GM19240 (cell line): ENCODE results near the gene TASL.
"Not testable (repeated sequence)": the region's sequence is repeated elsewhere in the genome, so short reads cannot be mapped to it uniquely, and the experiment has no call there.

Experiments
- DNase-seq: peaks from one replicate; pipeline ENCODE4 v3.0.0; 2011; ENCODE audit warnings: low spot score; ENCODE audit not compliant: insufficient read length

TASL gene, protein sequence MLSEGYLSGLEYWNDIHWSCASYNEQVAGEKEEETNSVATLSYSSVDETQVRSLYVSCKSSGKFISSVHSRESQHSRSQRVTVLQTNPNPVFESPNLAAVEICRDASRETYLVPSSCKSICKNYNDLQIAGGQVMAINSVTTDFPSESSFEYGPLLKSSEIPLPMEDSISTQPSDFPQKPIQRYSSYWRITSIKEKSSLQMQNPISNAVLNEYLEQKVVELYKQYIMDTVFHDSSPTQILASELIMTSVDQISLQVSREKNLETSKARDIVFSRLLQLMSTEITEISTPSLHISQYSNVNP

DNA sequence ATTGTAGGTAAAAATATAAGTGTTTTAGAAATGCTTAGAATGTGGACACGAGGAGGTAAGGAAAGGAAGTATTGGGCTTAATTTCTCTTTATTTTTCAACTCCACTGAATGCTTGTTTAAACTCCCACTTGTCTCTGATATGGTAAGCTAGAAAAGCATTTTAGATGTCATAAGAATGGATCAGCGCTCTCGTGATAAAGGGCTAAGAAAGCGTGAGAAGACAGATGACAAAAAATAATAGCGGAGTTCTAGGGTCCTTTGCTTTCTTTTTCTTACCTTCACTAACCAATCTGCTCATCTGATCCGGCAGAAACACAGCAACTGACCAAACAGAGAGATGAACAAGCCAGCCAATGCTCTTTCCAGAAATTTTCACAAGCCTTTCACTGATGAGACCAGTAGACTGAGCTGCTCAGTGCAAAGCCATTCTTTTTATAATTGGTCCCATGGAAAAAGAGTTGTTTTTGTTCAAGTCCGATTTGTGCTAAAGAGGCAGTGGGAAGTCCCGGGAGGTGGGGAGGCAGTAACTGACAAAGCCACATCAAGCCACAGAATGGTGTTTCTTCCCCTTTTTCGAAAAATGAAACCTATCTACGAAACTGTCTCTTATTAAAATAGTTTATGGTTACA, at the start of gene TASL:
Gene TASL, minus strand, starts transcription at position 405 of the 630 bp plus-strand sequence. CDS start 17,411 bp downstream, outside the sequence.
- peak; percentile 11 for DNase-seq

DNA sequence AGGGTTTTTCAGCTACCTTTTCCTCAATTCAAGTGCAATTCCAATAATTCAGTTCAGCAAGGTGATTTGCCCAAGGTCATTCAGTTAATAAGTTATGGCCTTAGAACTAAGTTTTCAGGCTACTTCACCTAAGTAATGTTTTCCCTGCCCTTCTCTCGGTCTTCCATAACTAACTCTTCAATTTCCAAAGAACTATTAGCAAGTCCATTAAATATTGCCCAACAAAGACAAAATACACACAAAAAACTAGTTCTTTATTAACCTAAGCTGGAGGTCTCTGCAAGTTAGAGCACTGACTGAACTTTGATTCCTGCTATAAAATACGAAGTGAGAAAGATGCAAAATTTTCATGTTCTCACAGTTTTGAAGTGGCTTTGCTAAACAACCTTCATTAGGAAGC, 48.8 kb upstream of the TASL start:
- no peak for DNase-seq

DNA sequence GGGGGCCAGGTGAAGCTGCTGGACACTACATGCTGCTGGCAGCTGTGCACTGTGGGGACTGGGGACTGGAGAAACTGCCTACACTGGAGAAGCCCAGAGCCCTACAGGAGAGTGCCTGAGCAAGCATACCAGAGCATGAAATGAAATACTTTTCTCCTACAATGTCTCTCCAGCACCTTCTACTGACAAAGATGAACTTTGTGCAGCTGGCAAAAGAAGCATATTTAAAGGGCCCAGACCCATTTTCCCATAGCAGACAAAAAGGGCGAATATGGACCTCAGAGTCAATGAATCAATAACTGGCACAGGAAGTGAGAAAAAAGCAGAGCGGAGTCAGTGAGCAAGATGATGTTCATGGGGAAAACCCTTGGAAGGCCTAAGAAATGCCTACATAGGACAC, 44.8 kb upstream of the TASL start:
- no peak for DNase-seq

DNA sequence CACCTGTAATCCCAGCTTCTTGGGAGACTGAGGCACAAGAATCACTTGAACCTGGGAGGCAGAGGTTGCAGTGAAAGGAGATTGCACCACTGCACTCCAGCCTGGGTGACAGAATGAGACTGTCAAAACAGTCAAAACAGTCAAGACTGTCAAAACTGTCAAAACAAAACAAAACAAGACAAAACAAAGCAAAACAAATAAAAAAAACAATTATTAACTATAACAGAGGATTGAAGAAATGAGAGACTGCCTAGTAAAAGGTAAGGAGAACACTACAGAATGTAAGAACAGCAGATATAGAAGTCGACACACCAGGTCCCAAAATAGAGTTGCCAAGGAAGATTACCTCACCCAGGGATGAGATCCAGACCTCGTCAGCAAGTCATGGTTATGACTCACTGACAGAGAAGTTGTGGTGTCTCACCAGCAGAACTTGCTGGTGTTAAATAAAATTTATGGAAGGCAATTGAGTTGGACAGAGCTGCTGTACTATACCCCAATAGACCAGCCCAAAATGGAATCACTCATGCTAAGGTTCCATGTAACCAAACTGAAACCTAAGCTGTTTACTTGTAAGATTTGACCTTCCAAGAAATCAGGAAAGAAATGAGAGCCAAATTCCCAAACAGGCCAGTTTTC, 43.5 kb upstream of the TASL start:
- no peak for DNase-seq

DNA sequence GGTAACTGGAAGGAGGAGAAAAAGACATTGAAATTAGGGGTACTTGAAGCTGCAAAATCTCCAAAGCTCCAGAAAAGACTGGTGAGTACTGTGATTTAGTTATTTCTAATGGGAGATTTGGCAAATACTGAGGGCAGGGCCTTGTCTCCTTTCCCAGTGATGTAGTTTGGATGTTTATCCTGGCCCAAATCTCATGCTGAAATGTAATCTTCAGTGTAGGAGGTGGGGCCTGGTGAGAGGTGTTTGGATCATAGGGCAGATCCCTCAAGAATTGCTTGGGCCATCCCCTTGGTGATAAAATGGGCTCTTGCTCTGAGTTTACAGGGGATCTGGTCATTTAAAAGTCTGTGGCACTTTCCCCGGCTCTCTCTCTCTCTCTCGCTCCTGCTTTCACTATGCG, 42.6 kb upstream of the TASL start:
- DNase-seq: no peak

DNA sequence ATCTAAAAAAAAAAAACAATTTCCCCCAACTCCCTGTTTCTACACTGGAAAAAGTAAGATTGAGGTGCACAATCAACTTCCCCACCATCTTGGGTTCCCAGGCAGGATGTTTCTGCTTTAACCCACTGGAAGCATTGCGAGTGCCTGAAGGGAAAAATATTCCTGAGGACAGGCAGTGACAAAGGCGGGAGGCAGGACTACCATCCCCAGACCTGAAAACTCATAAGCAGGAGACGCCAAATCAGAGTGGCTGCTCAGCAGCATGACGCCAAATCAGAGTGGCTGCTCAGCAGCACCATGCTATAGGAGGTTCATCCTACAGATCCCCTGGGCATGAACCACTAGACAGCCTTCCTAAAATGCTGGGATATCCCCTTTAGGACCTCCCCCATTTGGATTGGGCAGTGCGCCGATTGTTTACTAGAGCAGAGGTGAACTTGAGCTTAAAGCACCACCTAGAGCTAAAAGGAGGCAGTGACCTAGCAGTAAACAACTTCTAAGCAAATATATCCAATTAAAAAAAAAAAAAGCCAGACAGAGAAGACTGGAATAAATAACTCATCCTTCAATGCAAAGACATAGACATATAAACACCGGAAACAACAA, 40.7 kb upstream of the TASL start:
- no peak for DNase-seq

DNA sequence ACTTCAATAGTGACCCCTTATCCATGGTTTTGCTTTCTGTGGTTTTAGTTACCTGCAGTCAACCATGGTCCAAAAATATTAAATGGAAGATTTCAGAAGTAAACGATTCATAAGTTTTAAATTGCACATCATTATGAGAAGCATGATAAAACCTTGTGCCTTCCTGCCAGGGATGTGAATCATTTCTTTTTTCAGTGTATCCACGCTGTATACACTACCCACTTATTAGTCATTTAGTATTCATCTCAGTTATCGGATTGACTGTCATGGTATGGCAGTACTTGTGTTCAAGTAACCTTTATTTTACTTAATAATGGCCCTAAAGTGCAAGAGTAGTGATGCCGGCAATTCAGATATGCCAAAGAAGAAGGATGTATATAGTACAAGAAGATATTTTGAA, 37.7 kb upstream of the TASL start:
- DNase-seq: no peak

DNA sequence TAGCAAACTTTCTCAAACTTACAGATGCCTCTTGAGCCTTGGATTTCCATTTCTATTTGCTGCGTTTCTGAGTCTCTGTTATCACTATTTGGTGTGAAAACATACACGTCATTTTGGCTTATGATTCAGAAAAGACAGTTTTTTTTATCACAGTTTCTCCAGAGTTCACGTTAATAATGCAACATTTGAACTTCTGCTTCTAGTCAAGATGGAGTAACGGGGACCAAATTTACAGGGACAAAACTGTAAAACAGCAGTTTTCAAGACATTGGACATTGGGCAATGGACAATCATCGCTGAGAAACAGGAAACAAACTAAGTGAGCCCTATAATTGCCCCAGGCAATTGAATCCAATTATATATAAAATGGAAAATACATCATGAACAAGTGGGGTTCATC, 36.2 kb upstream of the TASL start:
- DNase-seq: no peak

DNA sequence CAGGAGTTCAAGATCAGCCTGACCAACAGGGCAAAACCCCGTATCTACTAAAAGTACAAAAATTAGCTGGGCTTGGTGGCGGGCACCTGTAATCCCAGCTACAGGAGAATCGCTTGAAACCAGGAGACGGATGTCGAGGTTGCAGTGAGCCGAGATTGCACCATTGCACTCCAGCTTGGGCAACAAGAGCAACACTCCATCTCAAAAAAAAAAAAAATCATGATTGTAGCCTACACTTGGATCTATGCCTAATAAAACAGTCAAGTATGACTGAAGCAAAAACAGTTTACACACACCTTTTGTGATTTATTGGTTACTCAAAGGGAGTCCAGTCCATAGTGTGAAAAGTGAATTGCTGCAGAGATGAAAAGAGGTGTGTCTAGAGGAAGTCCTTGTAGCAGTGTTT, 34.7 kb upstream of the TASL start:
- no peak for DNase-seq

DNA sequence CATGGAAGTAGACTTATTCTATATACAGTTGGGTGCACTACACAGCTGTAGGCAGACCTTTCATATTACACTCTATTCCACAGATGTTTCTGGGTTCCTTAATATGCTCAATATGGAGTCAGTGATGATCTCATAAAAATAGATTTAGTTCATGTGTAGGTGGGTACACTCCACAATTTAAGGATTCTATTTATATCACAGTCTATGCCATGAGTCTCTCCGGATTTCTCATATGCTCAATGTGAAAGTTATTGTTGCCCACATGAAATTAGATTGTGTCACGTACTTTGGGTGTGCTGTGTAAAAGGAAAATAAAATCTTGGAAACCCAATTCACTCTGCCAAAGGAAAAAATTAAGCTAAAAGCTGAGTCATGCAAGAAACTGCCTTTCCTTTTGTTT, 32.5 kb upstream of the TASL start:
- DNase-seq: no peak

DNA sequence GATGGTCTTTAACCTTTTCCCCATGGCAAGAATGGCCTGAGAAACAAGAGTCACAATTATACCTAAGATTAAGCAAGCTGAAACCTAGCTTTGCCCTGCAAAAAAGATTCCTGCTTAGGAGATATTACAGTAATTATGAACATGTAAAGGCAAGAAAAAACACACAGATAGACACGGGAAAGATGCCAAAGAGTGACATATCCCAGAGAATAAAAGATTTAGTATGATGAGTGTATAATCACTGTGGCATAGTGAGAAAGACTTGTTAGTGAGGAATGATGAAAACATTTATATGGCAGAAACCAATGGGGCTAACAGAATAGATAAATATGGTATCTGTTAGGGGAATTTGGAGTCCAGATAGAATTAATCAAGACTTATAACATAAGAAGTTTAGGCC, 29.6 kb upstream of the TASL start:
- no peak for DNase-seq

DNA sequence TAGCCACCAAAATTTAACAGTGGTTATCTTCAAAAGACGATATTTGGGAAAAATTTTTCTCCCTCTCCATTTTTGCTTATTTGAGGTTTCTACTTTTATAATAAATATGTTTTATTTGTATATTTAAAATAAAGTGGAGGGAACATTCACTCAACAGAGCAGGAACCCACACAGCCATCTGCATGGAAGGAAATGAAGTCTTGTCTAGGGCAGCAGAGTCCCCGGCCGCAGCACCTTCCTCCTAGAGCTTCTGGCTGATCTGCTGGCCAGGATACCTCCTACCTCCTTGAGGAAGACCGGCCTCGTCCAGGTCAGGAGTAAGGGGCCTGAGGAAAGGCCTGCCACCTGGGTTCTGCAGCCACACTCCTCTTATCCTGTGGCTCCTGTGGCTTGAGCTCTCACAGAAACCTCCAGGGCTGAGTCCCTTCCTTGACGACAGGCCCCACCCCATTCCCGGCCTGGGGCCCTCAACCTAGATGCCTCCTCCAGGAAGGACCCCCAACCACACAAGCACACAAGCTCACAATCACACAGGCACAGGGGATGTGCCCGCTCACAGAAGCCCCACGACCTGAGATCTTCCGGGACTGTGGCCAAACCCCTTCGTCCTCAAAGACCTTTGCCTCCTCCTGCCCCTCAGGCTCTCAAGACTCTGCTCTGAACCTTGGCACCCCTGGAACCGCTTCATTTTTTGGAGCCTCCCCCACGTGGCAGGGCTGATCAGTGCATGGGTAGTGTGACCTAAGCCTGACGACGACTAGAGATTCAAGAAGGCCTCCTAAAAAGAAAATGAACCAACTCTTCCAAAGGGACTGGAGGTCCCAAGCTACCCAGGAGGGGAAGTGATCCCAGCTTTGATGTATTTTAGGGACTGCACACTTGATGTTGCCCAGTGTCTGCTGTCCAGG, 23.0 kb upstream of the TASL start:
- DNase-seq: not testable (repeated sequence)

DNA sequence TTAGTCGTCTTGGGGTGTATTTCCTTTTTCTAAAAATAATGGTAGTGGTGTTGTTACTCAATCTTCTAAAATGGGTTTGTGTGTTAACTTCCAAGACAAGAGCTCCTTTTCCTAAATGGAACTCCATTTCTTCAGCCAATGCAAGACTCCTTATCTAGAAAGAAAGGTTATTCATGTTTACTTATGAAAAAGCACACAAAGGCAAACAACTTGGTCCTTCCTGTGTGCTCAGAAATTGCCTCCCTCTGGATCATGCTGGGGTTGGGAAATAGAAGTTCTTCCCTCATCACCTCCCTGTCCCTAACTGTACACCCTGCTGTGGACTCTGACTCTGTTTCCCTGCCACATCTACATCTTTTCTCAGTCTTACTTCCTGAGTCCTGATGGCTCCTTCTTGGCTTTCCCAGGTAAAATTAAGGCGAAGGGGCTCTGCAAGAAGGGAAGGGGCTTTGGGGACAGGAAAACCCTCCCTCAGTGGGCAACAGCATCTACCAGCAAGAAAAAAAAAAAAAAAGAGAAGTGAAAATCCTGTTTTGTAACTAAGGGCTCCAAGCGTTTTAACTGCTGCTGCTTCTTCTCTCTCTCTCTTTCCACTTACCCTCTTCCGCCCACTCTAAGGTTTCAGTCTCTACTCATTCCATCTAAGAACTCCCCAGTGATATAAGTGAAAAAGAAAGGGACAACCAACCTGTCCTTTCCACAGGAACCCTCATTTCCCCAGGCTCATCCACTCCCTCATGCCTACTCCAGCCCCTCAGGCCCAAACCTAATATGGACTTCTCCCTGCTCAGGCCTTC, 19.8 kb upstream of the TASL start:
- DNase-seq: peak; percentile 48

DNA sequence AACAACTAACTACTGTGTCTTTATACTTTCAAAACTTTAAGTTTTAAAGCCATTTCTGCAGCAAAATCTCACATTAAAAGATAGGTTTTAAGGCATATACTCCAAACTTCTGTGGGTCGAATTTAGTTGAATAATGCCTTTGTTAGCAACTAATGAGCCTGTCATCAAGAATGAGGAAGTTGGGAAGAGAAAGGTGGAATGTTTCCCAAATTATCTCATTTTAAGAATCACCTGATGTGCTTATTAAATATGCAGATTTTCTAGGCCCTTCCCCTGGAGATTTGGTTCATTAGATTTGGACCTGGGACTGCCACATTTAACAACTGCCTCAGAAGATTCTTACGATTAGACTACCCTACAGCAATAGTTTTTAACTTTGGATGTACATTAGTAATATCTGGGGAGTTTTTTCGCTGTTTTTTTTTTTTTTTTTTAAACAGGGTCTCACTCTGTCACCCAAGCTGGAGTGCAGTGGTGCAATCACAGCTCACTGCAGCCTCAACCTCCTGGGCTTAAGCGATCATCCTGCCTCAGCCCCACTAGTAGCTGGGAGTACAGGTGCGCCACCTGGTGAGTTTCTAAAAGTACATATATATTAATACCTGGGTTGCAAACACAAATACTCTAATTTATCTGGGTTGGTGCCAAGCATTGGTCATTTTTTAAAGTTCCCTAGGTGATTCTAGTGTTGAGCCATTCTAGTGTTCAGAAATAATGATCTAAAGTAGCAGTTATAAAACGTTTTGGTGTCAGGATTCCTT, 16.1 kb upstream of the TASL start:
- no peak for DNase-seq

DNA sequence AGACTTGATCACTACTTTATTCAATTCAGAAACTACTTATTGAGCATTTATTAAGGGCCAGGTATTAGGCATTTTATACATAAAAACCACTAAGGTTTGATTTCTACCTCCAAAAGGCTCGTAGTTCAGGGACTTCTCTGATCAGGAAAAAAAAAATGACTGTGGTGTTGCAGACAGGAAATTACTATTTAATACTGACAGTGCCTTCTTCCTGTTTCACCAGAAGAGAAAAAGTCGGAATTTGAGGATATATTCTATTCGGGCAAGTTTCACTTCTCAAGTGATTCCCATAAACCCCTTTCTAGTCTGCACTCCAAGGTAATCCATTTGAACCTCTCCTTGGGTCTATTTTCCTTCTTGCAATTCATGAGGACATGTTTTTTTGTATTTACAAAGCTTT, 15.3 kb upstream of the TASL start:
- no peak for DNase-seq

DNA sequence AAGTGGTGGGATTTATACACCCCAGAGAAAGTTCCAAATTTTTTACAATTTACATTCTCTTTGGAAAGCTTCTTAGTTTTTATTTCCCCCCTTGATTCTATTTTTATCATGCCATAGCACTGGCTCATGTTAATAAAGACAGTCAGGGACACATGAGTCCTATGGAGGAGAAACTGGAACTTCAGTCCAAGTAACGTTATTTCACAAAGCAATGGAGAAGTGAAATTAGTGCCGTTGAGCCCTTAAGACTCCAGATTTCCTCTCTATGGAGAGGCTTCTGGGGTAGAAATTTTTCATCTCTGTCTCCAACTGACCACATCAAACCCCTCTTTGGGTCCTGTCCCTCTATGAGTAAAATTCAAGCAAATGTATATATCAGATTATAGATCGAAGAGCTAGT, 12.8 kb upstream of the TASL start:
- no peak for DNase-seq

DNA sequence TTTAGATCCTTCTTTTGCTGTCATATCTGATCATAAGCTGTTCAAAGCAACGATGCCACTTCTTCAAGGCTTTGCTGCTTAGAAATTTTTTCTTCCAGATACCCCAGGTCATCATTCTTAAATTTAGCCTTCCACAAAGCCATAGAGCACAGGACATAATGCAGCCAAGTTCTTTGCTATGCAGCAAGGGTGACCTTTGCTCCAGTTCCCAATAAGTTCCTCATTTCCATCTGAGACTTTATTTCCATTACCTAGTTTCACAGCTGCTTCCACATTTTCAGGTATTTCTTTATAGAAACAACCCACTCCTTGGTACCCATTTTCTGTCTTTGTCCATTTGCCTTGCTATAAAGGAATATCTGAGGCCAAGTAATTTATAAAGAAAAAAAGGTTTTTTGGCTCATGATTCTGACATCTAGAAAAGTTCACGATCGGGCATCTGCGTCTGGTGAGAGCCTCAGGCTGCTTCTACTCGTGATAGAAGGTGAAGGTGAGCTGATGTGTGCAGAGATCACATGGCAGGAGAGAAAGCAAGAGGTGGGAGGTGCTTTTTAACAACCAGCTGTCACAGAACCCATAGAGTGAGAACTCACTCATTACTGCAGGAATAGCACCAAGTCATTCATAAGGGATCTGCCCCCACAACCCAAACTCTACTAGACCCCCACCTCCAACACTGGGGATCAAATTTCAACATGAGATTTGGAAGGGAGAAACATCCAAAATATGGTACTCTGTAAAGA, 11.8 kb upstream of the TASL start:
- no peak for DNase-seq

DNA sequence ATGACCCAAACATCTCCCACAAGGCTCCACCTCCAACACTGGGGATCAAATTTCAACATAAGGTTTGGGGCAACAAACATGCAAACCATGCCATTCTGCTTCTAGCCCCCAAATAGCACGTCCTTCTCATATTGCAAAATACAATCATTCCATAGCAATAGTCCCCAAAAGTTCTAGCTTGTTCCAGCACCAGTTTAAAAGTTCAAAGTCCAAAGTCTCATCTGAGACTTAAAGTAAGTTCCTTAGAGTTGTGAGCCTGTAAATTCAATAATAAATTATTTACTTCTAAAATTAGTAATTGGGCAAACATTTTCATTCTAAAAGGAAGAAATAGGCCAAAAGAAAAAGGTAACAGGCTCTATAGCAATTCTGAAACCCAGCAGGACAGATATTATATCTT, 8.9 kb upstream of the TASL start:
- no peak for DNase-seq

DNA sequence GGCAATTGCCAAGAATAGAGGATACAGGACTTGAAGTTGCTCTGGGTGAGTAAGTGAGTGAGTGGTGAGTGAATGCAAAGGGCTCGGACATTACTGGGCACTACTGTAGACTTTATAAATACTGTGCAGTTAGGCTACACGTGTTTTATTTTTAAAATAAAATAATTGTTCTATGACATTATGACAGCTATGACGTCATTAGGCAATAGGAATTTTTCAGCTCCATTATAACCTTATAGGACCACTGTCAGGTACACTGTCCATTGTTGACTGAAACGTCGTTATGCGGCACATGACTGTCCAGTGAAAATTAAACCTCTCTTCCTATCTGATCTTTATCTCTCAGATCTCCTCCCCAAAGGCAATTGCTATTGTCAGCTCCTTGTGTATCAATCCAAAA, 5.1 kb upstream of the TASL start:
- no peak for DNase-seq
